Fibroblast of skin of right quadriceps (primary cell): Measurements from ENCODE around the gene PTPRN2.

Experiments used
- DNase-seq: peaks from one replicate; pipeline ENCODE4 v3.0.0-alpha.2; 2013

The PTPRN2 gene

DNA sequence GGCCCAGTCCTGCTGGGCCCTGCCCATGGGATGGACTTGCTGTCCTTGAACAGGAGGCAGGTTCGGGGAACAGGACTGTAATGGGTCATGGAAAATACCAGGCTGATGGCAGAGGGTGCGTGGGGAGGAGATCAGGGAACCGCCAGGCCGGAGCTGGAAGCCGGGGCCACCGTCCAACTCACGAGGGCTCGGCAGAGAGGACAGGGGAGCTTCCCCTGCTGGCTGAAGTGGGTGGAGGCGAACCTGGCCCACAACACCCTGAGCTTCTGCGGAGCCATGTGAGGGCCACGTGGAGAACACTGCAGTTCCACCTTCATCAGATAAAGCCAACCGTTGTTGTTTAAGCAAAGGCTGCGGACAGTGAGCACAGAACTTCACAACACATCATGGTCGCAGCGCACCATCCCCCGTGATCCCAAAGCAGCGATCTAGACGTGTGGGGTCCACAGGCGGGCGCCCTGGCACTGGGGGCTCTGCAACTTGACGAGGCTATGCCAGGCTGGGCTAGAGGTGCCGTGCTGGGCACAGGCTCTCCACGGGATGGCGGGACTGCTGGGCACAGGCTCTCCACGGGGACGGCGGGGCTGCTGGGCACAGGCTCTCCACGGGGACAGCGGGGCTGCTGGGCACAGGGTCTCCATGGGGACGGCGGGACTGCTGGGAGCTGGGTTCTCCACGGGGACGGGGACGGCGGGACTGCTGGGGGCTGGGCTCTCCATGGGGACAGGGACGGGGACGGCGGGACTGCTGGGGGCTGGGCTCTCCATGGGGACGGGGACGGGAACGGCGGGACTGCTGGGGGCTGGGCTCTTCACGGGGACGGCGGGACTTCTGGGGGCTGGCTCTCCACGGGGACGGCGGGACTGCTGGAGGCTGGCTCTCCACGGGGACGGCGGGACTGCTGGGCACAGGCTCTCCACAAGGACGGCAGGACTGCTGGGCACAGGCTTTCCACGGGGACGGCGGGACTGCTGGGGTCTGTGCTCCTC is 777.5 kb downstream of the PTPRN2 start:
- DNase-seq: no peak

DNA sequence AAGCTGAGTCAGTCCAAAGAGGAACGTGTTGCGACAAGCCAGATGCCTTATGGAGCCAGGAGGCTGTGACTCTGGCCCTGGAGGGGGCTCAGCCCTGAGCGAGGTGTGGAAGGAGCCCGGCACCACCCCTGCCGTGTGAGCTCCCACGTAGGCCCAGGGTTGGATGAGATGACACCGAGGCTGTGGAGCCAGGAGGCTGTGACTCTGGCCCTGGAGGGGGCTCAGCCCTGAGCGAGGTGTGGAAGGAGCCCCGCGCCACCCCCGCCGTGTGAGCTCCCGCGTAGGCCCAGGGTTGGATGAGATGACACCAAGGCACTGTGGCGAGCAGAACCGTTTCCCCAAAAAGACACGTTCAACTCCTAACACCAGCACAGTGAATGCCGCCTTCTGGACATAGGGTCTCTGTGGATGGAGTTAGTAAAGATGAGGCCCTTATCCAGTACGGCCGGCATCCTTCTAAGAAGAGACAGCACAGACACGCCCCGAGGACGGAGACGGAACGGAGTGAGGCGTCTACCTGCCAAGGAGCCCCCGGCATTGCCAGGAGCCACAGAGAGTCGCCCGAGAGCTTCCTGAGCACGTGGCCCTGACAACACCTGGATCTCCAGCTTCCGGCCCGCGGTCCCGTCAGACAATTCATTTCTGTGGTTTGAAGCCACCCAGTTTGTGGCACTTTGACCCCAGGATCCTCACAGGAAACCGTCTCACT is 778.3 kb downstream of the PTPRN2 start:
- DNase-seq: no peak

DNA sequence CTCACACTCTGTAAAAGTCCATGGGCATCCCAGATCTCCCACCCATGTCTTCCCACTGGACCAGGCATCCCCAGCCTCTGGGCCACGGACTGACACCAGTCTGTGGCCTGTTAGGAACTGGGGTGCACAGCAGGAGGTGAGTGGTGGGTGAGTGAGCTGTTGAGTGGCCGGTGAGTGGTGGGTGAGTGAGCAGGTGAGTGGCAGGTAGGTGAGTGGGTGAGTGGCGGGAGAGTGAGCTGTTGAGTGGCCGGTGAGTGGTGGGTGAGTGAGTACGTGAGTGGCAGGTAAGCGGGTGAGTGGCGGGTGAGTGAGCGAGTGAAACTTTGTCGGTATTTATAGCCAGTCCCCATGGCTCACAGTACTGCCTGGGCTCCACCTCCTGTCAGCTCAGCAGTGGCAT is 779.6 kb downstream of the PTPRN2 start:
- no peak for DNase-seq

DNA sequence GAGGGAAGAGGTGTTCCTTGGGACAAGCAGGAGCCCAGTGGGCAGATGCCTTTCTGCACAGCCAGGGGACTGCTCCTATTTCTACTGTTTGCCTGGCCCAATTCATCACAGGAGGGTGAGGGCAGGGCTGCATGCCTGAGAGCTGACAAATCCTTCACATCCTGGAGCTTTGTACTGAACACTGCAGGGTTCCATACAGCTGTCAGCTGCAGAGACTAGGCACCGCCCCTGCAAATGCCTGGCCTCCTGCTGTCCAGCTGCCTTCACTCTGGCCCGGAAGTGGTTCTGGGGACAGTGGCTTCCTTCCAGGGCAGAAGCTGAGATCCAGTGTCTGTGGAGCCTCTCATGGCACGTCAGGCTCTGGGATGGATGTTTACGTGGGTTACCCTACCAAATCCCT is 780.1 kb downstream of the PTPRN2 start:
- DNase-seq: peak; percentile 19

DNA sequence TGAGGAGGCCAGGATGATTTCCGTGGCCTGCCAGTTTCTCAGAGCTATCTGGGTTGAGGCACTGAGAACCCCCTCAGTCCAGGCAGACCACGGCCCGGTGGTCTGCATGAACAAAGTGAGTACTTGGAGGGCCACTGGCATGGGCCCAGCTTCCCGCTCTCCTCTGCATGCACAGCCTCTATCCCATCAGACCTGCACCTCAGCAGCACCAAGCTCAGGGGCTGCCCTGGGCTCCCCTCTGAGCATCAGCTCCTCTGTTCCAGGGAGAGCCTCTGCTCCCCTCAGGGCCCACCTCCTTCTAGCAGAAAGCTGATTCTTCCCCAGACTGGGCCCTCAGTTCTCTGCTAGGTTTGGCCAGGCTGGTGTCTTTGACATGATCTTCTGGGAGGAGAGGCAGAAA is 780.9 kb downstream of the PTPRN2 start:
- DNase-seq: no peak

DNA sequence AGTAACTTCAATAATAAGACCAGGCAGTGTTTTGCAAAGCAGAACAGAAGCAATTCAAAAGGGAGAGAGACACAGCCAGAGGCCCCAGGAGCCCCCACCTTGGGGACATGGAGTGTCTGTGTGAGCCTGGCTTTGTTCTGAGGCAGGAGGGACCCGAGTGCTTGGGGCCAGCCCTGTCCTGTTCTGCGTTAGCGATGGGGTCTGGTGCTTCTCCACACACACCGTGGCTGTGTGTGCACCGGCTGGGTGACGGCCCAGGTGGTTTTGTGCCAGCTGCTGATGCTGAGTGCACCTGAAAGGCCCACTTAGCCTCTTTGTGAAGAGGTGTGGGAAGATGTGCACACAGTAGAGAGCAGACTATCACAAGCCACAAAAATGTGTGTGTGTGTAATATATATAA is 781.9 kb downstream of the PTPRN2 start:
- DNase-seq: no peak

DNA sequence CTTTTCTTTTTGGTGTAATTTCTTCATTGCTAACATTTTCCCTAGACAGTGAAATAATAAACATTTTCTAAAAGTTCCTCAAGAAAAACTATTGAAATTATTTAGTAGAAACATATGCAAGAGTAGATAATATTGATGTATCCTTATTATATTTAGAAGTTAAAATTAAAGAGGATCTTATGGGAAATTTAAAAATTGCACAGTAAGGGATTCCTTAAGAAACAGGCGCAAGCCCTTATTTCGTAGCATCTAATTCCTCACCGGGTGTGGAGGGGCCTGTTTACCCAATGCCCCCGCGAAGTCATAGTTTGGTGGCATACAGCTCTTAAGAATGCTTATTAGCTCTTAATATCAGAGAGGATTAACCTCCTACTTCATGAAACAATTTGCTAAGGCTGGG is 783.7 kb downstream of the PTPRN2 start:
- no peak for DNase-seq

DNA sequence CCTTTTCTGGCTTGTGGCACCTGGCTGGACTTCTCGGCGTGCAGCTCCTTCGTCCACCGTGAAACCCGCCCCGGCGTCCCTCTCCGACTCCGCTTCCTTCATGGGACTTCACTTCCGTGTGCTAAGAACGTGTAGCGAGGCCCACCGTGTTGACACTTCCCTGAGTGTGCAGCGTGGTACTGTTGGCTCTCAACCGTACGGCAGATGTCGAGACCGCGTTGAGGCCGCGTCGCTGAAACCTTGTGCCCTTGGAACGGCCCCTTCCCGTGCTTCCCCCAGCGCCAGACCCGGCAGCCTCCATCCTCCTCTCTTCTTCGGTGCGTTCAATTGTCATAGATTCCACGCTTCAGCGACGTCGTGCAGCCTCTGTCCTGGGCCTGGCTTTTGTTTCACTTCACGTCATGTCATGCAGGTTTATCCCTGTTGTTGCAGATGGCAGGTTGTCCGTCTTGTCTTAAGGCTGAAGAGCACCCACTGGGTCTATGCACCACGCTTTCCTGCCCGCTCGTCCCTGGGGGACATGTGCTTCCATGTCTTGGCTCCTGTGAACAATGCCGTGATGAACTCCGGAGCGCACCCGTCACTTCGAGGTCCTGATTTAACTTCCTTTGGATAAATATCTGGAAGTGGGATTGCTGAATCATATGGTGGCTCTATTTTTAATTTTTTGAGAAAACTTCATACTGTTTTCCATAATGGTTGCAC is 785.5 kb downstream of the PTPRN2 start:
- DNase-seq: no peak

DNA sequence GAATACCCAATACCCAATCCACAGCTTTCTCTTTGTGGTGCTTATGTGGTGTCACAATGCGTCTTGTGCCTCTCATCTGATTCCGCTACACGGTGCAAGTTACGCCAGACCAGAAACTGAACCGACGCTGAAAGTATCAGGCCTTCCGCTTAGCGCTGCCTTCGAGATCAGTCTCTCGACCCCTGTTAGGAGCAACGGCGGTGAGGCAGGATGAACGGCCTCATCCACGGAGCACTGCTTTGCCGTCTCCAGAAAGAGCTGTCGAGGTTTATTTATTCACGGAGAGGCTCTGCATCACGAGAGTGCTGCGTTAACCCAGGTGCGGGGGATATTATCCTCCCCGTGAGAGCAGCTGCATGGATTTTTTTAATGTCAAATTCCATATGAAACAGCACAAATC is 786.5 kb downstream of the PTPRN2 start:
- no peak for DNase-seq

DNA sequence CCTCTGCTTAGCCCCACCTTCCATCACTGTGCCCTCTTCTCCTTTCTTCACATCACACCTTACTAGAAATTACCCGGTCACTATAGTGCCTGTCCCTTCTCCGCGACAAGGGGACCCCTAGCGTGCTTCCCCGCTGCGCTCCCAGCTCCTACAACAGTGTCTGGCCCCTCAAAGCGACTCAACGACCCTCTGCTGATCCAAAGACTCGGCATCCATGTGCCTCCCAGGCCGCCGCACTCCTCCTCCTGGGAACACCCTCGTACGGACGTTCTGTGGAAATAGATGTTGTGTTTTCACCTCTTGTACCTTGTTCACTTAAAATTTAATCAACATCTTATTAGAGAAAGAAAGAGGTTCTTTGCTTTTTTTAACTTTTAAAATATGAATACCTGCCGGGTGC is 787.3 kb downstream of the PTPRN2 start:
- no peak for DNase-seq

DNA sequence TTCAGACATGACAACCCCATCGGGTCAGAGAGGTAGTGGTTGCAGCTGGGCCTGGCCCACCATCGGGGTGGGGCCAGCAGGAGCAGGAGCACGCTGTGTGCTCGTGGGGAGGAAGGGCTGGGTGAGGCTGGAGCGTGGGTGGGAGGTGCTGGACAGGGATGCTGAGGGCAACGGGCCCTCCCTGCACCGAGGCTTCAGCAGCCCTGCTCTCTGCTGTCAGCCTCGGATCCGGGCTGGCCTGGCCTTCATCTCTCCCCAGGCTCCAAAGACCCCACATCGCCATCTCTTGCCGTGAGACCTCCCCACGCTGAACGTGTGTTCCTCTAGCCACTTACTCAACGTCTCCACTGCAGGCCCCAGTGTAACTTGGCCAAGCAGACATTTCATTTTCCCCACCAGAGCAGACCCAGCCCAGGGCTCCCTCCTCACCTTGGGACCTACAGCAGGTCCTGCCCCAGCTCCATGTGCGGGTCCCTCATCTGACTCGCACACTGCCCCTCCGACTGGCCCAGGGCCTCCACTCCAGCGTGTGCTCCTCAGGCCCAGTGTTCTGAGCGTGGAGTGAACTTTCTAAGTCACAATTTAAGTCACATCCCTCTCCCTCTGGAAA is 788.4 kb downstream of the PTPRN2 start:
- no peak for DNase-seq

DNA sequence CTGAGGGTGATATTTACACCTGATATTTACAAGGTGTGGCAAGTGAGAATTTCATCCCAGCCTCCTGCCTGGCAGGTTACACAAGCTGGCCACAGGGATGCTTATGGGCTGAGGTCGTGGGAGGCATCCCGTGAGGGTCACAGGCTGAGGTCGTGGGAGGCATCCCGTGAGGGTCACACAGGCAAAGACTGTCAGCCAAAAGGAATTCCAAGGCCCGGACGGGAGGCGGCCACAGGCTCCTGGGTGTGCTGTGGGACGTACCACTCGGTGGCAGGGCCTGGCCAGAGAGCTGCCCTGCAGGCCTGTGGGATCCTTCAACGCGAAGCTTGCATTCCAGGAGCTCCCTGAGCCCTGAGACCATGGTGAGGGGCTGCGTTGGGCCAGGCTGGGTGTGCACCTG is 790.3 kb downstream of the PTPRN2 start:
- DNase-seq: no peak

DNA sequence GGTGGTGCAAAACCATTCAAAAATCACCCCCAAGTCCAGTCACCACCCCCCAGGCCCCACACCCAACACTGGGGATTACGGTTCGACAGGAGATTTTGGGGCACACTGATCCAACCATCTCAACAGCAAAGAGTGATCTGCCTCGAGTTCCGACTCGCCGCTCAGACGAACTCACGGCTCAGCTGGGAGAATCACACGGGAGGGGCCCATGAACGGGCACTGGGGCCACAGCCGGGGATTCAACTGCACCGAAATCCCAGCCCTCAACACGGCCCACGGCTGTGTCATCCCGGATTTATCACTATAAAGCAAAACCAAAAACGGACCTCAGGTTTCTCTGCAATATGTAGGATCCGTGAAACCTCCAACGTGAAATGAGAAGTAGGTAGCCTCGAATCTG is 790.8 kb downstream of the PTPRN2 start:
- no peak for DNase-seq

DNA sequence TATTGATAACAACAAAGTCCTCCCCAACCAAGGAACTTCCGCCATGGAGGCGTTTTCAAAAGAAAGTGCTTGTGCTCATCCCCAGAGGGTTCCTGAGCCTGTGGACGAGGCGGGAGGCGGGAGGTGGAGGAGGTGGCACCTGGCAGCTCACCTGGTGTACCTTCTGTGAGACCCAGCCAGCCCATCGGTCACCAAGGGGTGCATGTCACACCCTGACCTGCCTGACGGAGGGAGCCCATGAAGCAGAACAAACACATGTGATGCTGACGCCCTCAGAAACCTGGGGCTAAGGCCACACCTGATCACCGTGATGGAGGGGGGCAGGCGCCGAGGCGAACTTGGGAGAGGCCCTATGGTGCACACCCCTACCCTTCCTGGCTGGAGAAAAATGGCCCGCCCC is 792.0 kb downstream of the PTPRN2 start:
- no peak for DNase-seq

DNA sequence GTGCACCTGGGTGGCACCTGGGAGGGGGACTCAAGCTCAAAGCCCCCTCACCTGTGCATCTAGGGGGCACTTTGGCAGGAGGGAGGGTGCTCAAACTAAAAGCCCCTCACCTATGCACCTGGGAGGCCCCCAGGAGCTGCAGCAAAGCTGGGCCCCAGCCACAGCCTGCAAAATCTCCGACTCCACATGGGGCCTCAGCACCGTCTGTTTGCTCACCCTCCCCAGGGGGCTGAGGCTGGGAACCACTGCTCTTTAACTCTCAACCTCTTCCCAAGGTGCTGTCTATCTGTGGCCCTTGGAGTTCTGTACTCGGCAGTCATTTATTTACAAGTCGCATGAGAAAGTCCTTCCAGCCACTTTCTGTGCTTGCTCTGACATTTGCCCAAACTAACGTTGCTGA is 792.4 kb downstream of the PTPRN2 start:
- no peak for DNase-seq

DNA sequence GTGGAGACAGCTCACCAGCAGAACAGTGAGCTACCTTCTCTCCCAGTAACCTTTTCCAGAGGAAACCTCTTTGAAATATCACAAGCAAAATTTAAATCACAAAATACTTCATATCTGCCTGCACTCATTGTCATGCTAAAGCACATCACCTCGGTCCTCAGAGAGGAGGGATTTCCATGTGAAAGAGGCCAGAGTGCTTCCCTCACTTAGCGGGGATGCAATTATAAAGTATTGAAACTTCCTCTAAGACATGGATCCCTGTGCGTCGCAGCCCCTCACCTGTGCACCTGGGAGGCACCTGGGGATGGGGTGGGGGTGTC is 792.9 kb downstream of the PTPRN2 start:
- DNase-seq: no peak

DNA sequence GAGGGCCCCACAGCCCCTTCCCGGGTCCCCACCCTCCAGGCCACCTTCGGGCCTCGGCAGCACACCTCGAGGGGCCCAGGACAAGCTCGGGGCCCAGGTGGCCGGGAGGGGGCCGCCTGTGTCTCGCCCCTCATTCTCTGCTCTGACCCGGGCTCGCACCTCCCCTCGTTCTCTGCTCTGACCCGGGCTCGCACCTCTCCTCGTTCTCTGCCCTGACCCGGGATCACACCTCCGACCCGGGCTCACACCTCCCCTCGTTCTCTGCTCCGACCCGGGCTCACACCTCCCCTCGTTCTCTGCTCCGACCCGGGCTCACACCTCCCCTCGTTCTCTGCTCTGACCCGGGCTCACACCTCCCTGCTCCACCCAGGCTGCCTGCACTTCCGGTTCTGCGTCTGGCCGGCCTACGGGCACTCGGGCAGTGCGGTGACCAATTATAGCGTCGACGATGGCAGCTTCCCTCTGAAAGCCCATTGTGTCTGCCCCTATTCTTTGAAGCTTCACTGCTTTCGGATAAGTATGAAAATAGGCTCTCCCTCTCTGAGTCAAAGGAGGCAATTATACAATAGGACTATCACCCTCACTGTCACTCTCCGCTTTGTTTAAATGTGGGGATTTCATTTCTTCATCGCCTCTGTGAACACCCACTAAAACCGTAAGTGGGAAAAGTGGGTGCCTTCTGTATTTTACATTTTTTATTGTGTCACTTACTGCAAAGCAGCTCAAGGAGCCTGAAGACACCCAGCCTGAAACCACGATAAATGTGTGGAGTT is 793.5 kb downstream of the PTPRN2 start:
- DNase-seq: no peak

DNA sequence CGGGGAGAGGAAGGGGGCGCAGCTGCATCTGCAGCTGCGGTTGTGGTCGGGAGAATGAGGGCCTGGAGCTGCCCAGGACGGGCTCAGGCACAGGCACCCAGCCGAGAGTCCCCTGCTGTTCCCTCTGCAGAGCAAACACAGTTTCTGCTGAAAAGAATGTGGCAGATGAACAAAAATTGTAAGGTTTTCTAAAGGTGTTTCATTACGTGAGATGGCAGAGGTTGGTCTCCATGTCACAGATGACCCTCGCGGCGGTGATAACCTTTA is 794.6 kb downstream of the PTPRN2 start:
- no peak for DNase-seq

DNA sequence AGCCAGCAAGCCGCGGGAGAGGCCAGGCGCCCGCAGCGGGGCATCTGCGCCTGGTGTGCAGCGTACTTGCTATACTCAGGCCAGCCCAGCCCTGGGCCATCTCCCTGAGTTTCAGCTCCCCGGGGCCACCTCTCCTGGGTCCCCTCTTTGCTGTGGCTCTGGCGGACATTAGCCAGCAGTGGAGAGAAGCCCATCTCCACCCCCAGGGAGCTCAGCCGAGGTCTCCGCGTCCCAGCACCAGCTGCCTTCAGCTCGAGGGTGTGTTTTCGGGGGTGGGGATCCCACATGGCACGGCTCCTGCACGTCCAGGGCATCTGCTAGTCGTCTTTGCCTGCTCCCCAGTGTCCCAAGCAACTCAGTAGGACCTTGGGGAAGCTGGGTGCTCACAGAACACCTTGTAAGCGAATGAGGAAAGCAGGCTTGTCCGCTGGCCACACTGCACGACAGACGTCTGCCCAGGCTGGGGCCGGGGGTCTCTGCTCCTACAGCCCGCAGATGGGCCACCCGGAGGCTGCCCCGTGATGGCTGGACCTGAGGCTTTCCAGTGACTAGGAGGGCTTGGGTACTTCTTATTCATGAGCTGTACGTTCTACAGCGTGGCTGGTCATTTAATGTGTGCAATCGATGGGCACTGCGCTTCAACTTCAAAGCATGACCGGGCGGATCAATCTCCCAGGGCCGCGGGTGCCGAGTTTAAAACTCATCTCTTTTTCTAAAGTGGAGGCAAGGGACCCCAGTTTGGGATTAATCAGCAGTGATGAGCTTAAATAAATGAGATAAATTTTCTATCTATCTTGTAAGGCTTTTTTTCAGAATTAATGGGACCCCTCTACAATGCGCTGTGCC is 795.2 kb downstream of the PTPRN2 start:
- DNase-seq: no peak

DNA sequence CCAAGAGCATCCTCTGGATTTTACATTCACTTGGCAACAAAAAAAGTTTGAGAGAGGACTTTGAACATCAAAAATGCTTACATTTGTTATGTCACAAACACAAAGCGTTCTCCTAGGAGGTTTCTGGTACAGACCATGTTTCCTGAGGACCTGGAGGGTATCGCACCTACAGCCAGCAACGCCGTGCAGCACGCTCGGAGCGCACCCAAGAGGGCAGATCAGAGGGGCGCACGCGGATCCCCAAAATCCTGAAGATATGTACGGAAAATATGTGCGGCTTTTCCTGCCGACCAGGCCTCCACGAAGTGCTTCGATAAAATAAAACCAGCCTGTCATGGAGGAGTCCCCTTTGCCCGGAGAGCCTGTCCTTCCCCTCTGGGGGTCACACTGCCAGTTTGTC is 796.0 kb downstream of the PTPRN2 start:
- no peak for DNase-seq

DNA sequence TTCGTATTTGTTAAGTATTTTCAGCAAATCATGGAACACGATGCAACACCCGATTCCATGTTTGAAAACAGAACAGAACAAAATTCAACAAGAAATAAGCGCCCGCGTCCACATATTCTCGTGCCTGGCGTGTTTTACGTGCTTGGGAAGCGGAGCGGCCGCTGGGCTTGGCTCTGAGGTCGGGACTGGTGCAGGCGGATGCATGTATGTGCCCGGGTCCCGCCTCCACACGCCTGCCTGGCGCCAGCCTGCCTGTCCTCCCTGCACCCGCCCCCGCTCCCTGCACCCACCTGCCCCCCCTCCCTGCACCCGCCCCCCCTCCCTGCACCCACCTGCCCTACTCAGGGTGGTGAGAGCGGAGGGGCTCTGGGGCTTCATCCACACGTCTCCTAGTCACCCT is 796.4 kb downstream of the PTPRN2 start:
- no peak for DNase-seq

DNA sequence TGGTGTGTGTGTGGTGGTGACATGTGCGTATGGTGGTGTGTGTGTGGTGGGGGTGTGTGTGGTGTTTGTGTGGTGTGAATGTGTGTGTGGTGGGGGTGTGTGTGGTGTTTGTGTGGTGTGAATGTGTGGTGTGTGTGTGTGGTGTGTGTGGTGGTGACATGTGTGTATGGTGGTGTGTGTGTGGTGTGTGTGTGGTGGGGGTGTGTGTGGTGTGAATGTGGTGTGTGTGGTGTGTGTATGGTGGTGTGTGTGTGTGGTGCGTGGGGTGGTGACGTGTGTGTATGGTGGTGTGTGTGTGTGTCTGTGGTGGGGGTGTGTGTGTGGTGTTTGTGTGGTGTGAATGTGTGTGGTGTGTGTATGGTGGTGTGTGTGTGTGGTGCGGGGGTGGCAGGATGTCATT is 797.7 kb downstream of the PTPRN2 start:
- DNase-seq: no peak
